Tibial nerve (tissue), 4 donors: ENCODE results near the gene PLA2G3. TPM values are rescaled to one million over a fixed set of nuclear protein-coding genes. Genes with fewer than 3 reads are reported as not detected.

Experiments used
- DNase-seq, 2 donors: peaks; one replicate each; pipeline ENCODE4 v3.0.0-alpha.2; 2019; ENCODE audit warnings: low spot score in 2 of 2
- H3K27ac ChIP-seq, 4 donors: fragments of 200-600 bp; sonication (generic) in 3 of 4; one replicate each; pipeline ENCODE4 v1.5.1; 2017 to 2019; ENCODE audit warnings: mild to moderate bottlenecking in 1 of 4
- H3K27me3 ChIP-seq, 2 donors: fragments of 200-600 bp; sonication (generic) in 1 of 2; one replicate each; pipeline versions ENCODE4 v1.5.1 to v1.6.0; 2017 to 2019
- H3K36me3 ChIP-seq, 3 donors: fragments of 200-600 bp; sonication (generic); one replicate each; pipeline ENCODE4 v1.5.1; 2018 to 2019
- H3K4me1 ChIP-seq, 4 donors: fragments of 200-600 bp; sonication (generic) in 3 of 4; one replicate each; pipeline ENCODE4 v1.5.1; 2017 to 2019
- H3K4me3 ChIP-seq, 4 donors: fragments of 200-600 bp; sonication (generic) in 3 of 4; one replicate each; pipeline ENCODE4 v1.5.1; 2017 to 2019; ENCODE audit warnings: mild to moderate bottlenecking in 1 of 4, moderate library complexity in 1 of 4
- H3K9me3 ChIP-seq, 4 donors: fragments of 200-600 bp; sonication (generic) in 3 of 4; one replicate each; pipeline ENCODE4 v1.5.1; 2017 to 2019
- CTCF ChIP-seq, 5 experiments: fragments of 200-600 bp in 3 of 5; fragments of 450-650 bp in 2 of 5; sonication (generic) in 3 of 5; IDR thresholded peaks; one replicate each; pipeline ENCODE4 v1.5.1; 2016 to 2019; ENCODE audit warnings: antibody characterized with exemption in 5 of 5, mild to moderate bottlenecking in 3 of 5, moderate library complexity in 2 of 5
- EP300 ChIP-seq, 2 donors: sonication (generic); formaldehyde crosslinking; IDR thresholded peaks; one replicate each; pipeline ENCODE4 v1.6.1; 2017; ENCODE audit warnings: antibody characterized with exemption in 2 of 2, mild to moderate bottlenecking in 1 of 2
- POLR2A ChIP-seq, 2 donors: fragments of 450-650 bp; IDR thresholded peaks; one replicate each; pipeline ENCODE4 v1.6.1; 2017; ENCODE audit warnings: antibody characterized with exemption in 2 of 2, mild to moderate bottlenecking in 2 of 2, moderate library complexity in 2 of 2
- WGBS, 2 donors: methylation state at CpG; one replicate each; pipeline ENCODE4 v1.1.5; 2018; 5-methylcytosine and 5-hydroxymethylcytosine counted together
- total RNA-seq, 4 donors: library from RNA; depleted of rRNA; stranded (reverse); fragments of >200 nt; gene quantifications; one replicate each; pipeline ENCODE4 v1.1.0, GENCODE V29; 2016

The PLA2G3 gene
- total RNA-seq, 4 donors from 2014 or later, result not detected

- H3K4me3 ChIP-seq, result no peak overlapping the region
- H3K4me1 ChIP-seq, result peaks cover 0 to 22% (median 10%) of the 10 kb centered on the region in 4 donors
- no peaks in the 10 kb centered on the region for H3K36me3 ChIP-seq
- peak overlapping the region; percentile 31 to 90 (median 60) for H3K27ac ChIP-seq
- no peak for TF ChIP-seq POLR2A (IDR thresholded peaks at IDR 0.05)
- TF ChIP-seq EP300 (IDR thresholded peaks at IDR 0.05), result no peak
- TF ChIP-seq CTCF (IDR thresholded peaks at IDR 0.05), result no peak
- DNase-seq, result no peak
- H3K9me3 ChIP-seq, result no peaks in the 10 kb centered on the region
- no peaks in the 10 kb centered on the region for H3K27me3 ChIP-seq
- 90 to 93% methylated on average over 1 of the region's 1 CpG for WGBS, 2 donors
Measured at GRCh38 chr22:31154975-31155374, 14.7 kb upstream of the PLA2G3 start.

GRCh38 chr22:31153357-31153756 lies 13.0 kb upstream of the PLA2G3 start:
- DNase-seq, result no peak
- no peaks in the 10 kb centered on the region for H3K27me3 ChIP-seq
- peak overlapping the region in 1 of 4 donors; percentile 75 for H3K27ac ChIP-seq
- WGBS, 2 donors, result 52 to 71% methylated on average over 3 of the region's 3 CpGs
- H3K4me3 ChIP-seq, result no peak overlapping the region
- H3K9me3 ChIP-seq, result no peaks in the 10 kb centered on the region
- peaks cover 0 to 28% (median 10%) of the 10 kb centered on the region in 4 donors for H3K4me1 ChIP-seq
- H3K36me3 ChIP-seq, result no peaks in the 10 kb centered on the region
- TF ChIP-seq EP300 (IDR thresholded peaks at IDR 0.05), result no peak
- no peak for TF ChIP-seq POLR2A (IDR thresholded peaks at IDR 0.05)
- TF ChIP-seq CTCF (IDR thresholded peaks at IDR 0.05), result no peak

- TF ChIP-seq CTCF (IDR thresholded peaks at IDR 0.05) (no peak), EP300 (IDR thresholded peaks at IDR 0.05) (no peak), POLR2A (IDR thresholded peaks at IDR 0.05) (no peak)
- Histone ChIP-seq H3K36me3 (no peaks in the 10 kb centered on the region), H3K27me3 (no peaks in the 10 kb centered on the region), H3K27ac (no peak overlapping the region), H3K4me3 (no peak overlapping the region), H3K9me3 (no peaks in the 10 kb centered on the region), H3K4me1 (peaks cover 0 to 31% (median 10%) of the 10 kb centered on the region in 4 donors)
- no peak for DNase-seq
- WGBS, 2 donors, result 85 to 93% methylated on average over 2 of the region's 2 CpGs
Measured at GRCh38 chr22:31151872-31152271, 11.6 kb upstream of the PLA2G3 start.

GRCh38 chr22:31150615-31151014 lies 10.3 kb upstream of the PLA2G3 start:
- 78 to 83% methylated on average over 3 of the region's 3 CpGs for WGBS, 2 donors
- TF ChIP-seq CTCF (IDR thresholded peaks at IDR 0.05) (no peak), EP300 (IDR thresholded peaks at IDR 0.05) (no peak), POLR2A (IDR thresholded peaks at IDR 0.05) (no peak)
- no peak overlapping the region for H3K27ac ChIP-seq
- no peaks in the 10 kb centered on the region for H3K27me3 ChIP-seq
- no peaks in the 10 kb centered on the region for H3K9me3 ChIP-seq
- peaks cover 0 to 25% (median 8%) of the 10 kb centered on the region in 4 donors for H3K4me1 ChIP-seq
- no peak for DNase-seq
- H3K4me3 ChIP-seq, result no peak overlapping the region
- H3K36me3 ChIP-seq, result no peaks in the 10 kb centered on the region

GRCh38 chr22:31148953-31149627 lies 8.8 kb upstream of the PLA2G3 start:
- DNase-seq, result peak in 1 of 2 donors; percentile 53
- Histone ChIP-seq H3K4me1 (peaks cover 0 to 13% (median 0%) of the 10 kb centered on the region in 4 donors), H3K36me3 (no peaks in the 10 kb centered on the region), H3K9me3 (no peaks in the 10 kb centered on the region), H3K4me3 (no peak overlapping the region), H3K27me3 (no peaks in the 10 kb centered on the region), H3K27ac (peak overlapping the region in 3 of 4 donors; percentile 33 to 80 (median 57))
- peak in 1 of 2 donors; percentile 14 for TF ChIP-seq EP300 (IDR thresholded peaks at IDR 0.05)
- TF ChIP-seq POLR2A (IDR thresholded peaks at IDR 0.05), result no peak
- TF ChIP-seq CTCF (IDR thresholded peaks at IDR 0.05), result peak; percentile 75 to 91 (median 90)
- 14 to 24% methylated on average over 5 of the region's 5 CpGs for WGBS, 2 donors
